HG03139 (cell line): ENCODE data around the gene RERE.
"Not testable (repeated sequence)": the region's sequence is repeated elsewhere in the genome, so short reads cannot be mapped to it uniquely, and the experiment has no call there.

Source experiments
- ATAC-seq: cut with Tn5 transposase; IDR thresholded peaks from one replicate; pipeline ENCODE4 v1.9.1; 2021; ENCODE audit not compliant: unreplicated experiment

RERE gene

DNA sequence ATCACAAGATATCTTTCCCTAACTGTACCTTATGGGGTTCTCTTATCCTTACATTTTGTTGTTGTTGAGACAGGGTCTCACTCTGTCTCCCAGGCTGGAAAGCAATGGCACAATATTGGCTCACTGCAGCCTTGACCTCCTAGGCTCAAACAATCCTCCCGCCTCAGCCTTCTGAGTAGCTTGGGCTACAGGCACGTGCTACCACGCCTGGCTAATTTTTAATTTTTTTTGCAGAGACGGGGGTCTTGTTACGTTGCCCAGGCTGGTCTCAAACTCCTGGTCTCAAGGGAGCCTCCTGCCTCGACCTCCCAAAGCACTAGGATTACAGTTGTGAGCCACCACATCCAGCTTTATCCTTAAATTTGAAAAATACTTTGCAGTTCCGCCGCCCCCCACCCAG is 10.4 kb downstream of the RERE start:
- no peak for ATAC-seq

DNA sequence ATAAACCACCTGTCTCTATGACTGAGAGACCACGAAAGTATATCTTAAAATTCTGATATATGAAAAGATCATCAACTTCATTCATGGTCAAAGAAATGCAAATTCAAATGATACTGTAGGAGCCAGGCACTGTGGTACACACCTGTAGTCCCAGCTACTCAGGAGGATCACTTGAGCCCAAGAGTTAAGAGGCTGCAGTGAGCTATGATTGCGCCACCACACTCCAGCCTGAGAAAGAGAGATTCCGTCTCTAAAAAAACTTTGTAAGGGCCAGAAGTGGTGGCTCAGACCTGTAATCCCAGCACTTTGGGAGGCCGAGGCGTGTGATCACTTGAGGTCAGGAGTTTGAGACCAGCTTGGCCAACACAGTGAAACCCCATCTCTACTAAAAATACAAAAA is 17.0 kb downstream of the RERE start:
- ATAC-seq: no peak

DNA sequence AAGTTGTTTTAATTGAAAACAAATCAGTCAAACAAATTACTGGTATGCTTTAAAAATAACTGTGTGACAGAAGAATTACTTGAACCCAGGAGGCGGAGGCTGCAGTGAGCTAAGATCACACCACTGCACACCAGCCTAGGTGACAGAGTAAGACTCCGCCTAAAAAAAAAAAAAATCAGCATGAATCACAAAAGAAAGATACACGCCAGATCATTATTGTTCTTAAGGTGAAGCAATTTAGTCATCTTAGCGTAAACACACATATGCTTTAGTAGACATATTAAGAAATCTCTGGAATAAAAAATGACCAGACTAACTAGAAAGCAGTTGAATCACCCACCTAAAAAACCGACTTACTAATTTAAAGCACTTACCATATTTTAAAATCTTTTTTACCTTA is 20.2 kb downstream of the RERE start:
- no peak for ATAC-seq

DNA sequence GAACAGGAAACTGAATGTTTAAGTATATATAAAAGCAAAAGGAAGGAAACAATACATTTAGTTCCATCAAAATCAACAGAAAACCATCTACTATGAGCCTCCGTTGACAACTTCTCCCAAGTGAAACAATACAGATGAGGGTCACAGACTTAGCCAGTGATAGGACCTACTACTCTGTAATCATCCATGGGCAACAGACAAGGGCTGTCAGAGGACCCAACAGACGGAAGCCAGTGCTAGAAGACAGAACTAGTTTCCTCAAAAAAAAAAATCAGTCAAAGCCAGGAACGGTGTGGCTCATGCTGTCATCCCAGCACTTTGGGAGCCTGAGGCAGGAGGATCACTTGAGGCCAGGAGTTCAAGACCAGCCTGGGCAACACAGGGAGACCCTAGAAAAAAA is 20.6 kb downstream of the RERE start:
- ATAC-seq: no peak

DNA sequence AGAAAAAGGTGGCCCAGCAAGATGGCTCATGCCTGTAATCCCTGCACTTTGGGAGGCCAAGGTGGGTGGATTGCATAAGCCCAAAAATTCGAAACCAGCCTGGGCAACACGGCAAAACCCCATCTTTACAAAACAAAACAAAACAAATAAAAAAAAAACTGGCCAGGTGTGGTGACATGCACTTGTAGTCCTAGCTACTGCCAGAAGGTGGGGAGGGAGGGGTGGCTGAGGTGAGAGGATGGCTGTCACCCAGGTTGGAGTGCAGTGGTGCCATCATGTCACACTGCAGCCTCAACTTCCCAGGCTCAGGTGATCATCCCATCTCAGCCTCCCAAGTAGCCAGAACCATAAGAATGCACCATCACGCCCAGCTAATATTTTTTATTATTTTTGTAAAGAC is 22.8 kb downstream of the RERE start:
- ATAC-seq: no peak

DNA sequence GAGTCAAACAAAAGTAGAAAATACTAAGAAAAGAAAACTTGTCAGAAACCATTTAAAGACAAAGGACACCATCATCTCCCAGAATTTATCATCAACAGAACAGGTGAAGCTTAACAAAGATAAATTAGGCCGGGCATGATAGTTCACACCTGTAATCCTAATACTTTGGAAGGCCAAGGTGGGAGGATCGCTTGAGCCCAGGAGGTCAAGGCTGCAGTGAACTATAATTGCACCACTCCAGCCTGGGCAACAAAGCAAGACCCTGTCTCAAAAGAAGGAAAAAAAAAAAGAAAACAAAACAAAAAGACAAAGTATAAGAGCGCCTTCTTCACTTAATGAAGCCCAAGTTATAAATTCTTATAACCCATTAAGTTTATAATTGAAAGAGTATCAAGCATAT is 25.6 kb downstream of the RERE start:
- ATAC-seq: no peak

DNA sequence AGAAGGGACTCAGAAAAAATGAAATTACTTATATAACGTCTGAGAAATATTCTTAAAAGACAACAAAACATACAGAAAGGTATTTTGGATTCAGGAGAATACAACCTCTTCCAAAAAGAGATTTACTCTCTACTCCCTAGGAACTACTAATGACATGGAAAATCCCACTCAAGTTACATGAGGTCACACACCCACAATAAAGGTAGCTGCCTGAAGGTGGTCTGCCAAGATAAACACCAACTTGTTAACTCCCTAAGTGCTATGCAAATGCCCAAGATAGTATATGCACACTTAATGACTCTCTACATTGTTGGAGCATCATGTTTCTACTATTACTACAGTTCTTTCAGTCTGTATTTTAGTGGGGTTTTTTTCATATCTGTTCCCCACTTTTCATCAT is 26.5 kb downstream of the RERE start:
- ATAC-seq: no peak

DNA sequence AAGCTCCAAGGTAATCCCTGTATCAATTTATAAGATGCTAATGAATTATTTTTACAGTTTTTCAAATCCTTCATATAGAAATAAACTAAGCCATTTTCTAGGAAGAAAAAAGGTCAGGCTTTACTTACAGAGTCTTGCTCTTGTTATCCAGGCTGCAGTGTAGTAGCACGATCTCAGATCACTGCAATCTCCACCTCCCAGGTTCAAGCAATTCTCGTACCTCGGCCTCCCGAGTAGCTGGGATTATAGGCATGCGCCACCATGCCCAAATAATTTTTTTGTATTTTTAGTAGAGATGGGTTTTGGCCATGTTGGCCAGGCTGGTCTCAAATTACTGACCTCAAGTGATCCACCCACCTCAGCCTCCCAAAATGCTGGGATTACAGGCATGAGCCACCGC is 27.0 kb downstream of the RERE start:
- no peak for ATAC-seq

DNA sequence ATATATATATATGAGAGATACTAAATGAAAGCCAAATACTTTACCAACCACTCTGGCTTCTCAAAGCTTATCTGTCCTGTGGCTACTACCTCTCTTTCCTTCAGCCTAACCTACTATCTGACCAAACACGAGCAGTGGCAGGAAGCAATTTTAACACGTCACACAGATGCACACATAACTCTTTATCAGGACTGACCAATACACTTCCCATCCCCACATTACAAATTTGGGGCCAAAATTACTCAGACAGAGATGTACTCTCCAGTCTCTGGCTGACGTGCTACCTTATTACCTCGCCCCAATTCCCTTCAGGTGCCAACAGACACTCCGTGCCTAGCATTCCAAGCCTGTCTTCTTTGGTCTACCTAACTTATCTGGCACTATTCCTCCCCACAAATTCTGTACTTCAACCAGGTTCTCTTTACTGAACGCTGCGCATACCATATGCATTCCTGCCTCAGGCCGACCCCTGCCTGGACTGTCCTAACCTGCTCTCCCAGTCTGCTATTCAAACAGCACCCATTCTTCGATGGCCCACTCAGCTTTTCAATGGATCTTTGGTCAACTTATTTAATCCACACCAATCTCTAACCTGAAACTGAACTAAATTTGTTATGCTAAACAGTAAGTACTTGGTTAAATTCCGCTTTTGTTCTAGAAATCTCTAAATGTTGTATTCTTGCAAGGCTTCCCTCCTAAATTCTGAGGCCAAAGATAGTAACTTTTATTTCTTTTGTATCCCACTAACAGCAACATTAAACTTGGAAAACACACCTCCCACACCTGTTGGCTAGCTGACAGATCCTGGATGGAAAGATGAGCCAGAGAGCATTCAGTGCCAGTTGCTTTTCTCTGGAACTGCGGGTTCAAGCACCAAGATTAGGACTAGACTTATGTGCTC is 27.9 kb downstream of the RERE start:
- no peak for ATAC-seq

DNA sequence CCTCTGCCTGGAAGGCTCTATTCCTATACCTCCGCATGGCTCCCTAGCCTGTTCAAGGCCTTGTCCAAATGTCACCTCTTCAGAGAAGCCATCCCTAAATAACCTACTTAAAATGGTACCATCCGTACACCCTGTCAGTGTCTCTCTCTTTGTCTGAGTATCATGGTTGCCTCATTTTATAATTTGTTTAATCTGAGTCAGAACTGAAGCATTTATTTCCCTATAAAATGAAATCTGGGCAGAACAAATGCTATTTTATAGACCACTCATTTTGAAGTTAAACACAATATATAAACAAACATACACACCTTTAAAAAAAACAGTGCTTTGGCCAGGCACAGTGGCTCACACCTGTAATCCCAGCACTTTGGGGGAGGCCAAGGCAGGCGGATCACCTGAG is 30.2 kb downstream of the RERE start:
- ATAC-seq: no peak

DNA sequence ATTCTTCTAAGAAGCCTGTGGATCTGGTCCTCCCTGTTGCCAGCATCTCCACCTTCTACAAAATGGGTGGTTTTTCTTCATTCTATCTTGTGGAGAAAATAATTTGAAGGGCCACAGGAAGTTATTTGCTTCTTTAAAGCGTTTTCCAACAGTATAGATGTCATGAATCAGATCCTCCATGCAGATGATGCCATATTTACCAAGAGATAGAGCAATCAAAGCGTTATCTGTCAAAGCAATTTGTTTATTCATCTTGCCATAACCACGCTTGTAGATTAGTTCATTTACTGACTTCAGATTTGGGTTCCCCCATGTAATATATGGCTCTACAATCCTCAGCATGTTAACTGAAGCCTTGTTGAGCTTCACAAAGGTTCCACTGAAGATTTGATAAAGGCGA is 31.2 kb downstream of the RERE start:
- ATAC-seq: not testable (repeated sequence)

DNA sequence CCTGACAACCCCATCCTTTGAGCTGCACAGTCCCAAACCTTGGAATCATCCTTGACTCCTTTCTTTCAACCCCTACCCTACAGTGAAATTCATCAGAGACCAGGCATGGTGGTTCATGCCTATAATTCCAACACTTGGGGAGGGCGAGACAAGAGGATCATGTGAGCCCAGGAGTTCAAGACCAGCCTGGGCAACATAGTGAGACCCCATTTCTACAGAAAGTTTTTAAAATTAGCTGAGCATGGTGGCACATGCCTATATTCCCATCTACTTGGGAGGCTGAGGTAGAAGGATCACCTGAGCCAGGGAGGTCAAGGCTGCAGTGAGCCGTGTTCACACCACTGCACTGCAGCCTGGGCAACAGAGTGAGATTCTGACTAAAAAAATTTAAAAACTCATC is 34.5 kb downstream of the RERE start:
- no peak for ATAC-seq

DNA sequence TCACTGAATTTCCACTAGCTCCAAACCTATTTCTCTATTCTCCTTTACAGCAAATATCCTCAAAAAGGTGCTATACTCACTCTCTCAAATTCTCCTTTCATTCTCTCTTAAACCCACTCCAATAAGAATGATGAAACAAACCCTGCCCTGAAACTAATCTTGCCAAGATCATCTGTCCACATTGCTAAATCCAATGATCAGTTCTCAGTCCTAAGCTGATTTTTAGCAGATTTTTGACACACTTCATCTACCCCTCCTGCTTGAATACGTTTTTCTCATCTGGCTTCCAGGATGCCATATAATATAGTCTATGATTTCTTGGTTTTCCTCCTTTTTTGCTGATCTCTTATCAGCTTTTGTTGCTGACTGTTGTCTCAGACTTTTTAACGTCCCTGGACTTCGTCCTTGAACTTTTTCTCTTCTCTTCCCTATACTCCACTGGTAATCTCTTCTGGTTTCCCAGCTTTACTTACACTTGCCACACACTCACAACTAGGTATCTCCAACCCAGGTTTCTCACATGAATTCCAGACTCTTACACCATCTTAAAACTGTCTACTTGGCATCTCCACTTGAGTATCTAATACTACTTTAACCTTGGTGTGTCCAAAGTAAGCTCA is 35.3 kb downstream of the RERE start:
- no peak for ATAC-seq

DNA sequence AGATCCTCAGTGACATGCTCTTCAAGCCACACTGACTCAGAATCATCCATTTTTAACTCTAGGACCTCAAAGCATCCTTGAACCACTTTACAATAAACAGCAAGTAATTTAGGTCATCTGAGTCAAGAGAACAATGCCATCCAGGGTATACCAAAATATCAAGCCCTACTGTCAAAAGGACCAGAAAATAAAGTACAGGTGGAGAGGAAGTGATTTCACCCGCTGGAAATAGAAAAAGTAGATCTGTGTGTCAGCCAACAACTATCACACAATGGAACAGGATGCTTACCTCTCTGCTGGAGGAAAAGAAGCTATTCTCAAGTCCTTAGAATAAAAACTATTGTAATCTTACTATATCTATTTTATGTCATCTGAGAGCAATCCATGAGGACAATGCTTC is 37.0 kb downstream of the RERE start:
- no peak for ATAC-seq

DNA sequence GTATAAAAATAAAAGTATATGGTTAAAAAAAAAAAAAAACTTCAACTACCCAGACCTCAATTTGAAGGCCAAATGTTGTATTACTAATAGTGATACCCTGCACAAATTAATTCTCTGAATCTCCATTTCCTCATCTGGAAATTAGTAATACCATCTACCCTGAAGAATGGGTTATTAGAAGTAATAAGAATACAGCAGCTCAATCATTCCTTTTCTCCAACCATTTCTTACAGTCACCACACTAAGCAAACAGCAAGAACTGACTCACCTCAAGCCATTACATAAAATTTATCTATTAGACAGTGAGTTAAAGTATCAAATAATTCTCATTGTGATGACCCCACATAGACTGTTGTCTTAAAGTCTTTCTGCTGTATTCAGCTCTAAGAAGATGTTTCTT is 39.6 kb downstream of the RERE start:
- ATAC-seq: no peak

DNA sequence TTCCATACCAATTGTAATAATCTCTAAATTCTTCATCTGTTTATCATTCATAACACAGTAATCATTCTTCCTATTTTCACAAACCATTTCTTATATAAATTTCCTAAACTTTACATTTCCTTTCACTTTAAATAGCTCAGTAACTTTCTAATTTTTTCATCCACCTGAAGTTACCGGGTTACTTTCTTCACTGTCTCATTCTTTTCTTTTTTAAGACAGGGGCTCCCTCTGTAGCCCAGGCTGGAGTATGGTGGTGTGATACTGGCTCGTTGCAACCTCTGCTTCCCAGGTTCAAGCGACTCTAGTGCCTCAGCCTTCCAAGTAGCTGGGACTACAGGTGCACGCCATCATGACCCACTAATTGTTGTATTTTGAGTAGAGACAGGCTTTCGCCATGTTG is 41.3 kb downstream of the RERE start:
- ATAC-seq: no peak

DNA sequence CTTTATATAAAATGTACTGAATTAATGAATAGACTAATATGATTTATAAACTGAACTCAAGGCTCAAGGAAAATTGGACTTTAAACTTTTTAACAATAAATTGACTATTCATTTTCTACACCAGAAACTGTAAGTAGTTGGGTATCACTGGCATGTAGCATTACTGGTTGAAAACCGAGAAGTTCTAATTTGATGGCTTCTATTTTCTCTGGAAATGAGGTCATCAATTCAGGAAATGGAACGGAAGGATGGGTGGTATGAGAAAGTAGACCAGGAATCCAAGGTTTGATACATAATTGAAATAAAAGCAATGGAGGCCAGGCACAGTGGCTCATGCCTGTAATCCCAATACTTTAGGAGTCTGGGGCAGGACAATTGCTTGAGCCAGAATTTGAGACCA is 50.4 kb downstream of the RERE start:
- ATAC-seq: no peak

DNA sequence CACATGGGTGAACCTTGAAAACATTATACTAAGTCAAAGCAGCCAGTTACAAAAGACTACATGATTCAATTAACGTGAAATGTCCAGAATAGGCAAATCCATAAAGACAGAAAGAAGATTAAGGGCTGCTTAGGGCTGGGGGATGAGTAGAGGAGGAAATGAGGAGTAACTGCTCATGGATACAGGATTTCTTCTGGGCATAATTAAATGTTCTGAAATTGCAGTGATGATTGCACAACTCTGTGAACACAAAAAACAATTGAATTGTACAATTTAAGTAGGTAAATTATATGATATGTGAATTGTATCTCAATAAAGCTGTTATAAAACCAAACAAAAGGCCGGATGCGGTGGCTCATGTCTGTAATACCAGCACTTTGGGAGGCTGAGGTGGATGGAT is 52.2 kb downstream of the RERE start:
- ATAC-seq: no peak

DNA sequence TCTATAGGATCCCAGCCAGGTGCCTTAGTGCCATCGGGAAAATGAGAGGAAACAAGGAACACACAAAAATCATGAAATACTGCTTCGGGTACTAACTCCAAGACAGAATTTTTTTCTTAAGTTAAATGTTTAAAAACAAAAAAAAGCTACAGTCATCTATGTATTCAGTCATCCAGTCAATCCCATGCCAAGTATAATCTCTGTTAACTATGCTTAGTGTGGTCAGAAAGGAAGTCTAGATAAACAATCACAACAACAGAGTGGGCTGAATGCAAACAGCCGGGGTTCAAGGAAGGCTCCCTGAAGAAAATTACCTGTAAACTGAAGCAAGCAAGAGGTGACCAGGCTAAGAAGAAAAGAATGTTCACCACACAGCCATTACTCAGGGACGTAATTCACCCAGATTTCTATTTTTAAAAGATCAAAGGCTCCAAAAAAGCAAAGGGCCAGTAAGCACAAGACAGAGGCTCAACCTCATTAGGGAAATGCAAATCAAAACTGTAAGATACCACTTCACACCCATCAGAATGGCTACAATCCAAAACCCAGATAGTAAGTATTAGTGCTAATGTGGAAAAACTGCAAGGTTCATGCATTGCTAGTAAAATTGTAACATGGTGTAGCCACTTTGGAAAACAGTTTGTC is 53.0 kb downstream of the RERE start:
- ATAC-seq: no peak

DNA sequence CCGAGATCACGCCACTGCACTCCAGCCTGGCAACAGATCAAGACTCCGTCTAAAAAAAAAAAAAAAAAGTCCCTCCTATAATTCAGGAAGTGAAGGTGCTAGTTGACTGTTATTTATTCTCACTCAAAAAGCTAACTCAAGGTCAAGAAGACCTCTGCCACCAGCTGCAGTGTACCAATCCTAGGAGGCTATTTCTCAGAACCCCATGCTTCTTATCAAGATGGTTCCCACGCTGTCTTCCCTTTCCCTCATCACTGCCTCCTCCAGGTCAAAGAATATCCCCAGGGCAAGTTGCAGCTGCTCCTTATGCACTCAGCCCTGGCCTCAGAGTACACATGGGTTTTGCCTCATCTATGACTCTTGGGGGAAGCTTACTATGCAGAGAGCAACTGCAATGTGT is 53.6 kb downstream of the RERE start:
- no peak for ATAC-seq

DNA sequence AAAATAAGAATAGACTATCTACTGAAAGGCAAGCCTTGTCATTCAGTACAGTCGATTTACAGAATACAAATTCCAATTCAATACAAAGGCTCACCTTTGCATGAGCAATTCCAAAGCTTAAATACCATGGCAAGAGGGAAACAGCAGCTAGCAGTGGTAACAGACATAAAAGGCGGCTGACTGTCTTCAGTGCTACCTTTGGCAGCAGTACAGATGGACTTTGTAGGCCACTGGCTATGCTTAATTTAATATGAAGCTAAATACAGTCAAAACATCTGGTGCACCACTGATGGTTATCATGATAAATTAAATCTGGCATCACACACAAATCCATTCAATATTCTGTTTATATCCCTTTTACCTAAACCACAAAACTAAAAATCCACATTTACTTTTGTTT is 62.4 kb downstream of the RERE start:
- ATAC-seq: no peak

DNA sequence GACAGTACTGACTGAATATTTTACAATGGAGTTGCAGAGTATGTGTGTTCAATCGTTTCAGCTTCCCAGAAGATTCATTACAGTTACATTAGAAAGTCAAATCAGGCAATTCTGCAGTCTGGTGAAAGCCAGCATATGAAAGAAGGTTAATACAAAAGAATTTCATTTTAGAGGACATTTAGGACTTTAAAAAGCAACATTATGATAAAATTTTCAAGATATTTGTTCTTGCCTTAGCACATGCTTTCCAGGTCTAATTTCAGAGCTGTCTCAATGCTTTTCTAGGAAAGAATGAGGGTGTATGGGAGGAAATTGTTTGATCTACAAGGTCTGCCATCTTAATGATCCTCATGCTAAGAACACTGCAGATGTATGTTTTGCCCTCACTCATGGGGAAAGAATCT is 63.2 kb downstream of the RERE start:
- no peak for ATAC-seq
